ENCODE results near the gene NRSN1. TPM values are rescaled to one million over a fixed set of nuclear protein-coding genes. Genes with fewer than 3 reads are reported as not detected.

Gene NRSN1
- total RNA-seq, 1 experiment from 2014 or later = not detected

DNA sequence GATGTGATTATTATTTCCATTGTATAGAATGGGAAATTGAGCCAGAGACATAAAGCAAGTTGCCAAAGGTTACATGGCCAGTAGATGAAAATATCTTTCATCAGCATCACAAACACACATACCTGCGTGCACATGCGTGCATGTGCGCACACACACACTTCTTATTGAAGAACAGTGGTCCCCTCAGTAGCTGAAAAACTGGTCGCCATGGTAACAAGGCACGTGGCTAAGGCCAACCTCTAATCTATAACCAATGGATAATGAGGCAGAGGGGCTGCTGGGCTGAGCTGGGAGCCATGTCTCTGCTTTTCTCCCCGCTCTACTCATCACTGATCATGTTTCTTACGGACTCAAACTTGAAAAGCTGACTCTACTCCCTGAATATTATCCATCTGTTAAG, 60.3 kb downstream of the NRSN1 start:
- no peak overlapping the region for H4K5ac ChIP-seq (ENCODE audit: insufficient read length, low read depth, low read length)

More for the DNA sequence above, 60.3 kb downstream of the NRSN1 start:
- H3K79me1 ChIP-seq (ENCODE audit: insufficient read depth, low read depth, low read length, poor library complexity, severe bottlenecking) = no peaks in the 10 kb centered on the region
- H3K79me2 ChIP-seq (ENCODE audit: insufficient read depth, low read length) = no peaks in the 10 kb centered on the region
- H2AK5ac ChIP-seq (ENCODE audit: insufficient read length, low read length) = no peak overlapping the region
- H3K4me1 Mint-ChIP-seq = peaks cover 0 to 3% of the 10 kb centered on the region in 2 experiments; a peak in 2 of 4 replicates
- H3T11ph ChIP-seq (ENCODE audit: low read length) = no peak overlapping the region
- H3K9me3 ChIP-seq (ENCODE audit: control insufficient read depth, low read depth, low read length) = no peaks in the 10 kb centered on the region
- no peak overlapping the region for H3K27ac Mint-ChIP-seq
- no peak overlapping the region for H3K4ac ChIP-seq (ENCODE audit: low read depth, low read length)
- H3K4me3 Mint-ChIP-seq = no peak overlapping the region
- no peak overlapping the region for H3K23ac ChIP-seq (ENCODE audit: insufficient read length, low read depth, low read length)
- no peaks in the 10 kb centered on the region for H3K27me3 ChIP-seq (ENCODE audit: insufficient read depth, low read length)
- no peak overlapping the region for H2BK15ac ChIP-seq (ENCODE audit: low read depth, low read length)
- no peak overlapping the region for H3K18ac ChIP-seq (ENCODE audit: insufficient read length, low read depth, low read length)
- H3K36me3 Mint-ChIP-seq (ENCODE audit: insufficient read depth in 1 of 3, low read depth in 3 of 3) = peaks cover 0 to 7% (median 4%) of the 10 kb centered on the region in 3 experiments; a peak in 3 of 7 replicates
- H3K4me1 ChIP-seq (ENCODE audit: insufficient read depth, low read length) = no peaks in the 10 kb centered on the region
- H2BK20ac ChIP-seq (ENCODE audit: low read depth, low read length, poor library complexity, severe bottlenecking) = no peak overlapping the region
- H2BK12ac ChIP-seq (ENCODE audit: insufficient read length, low read depth, low read length) = no peak overlapping the region
- peaks cover 3 to 10% of the 10 kb centered on the region in 2 experiments; a peak in 3 of 5 replicates for H3K9me3 Mint-ChIP-seq
- no peak for TF ChIP-seq CTCF (conservative IDR thresholded peaks at IDR 0.05)
- no peaks in the 10 kb centered on the region for H3K27me3 Mint-ChIP-seq (ENCODE audit: low read depth)
- H3K9ac ChIP-seq (ENCODE audit: extremely low read depth, insufficient read length, low read length) = no peak overlapping the region
- H4K8ac ChIP-seq (replicated peaks; ENCODE audit: insufficient read length, low read depth, low read length) = no peak overlapping the region
- H3K23me2 ChIP-seq (ENCODE audit: insufficient read length, low read depth, low read length, poor library complexity, severe bottlenecking) = no peaks in the 10 kb centered on the region
- no peaks in the 10 kb centered on the region for H4K20me1 ChIP-seq (ENCODE audit: control insufficient read depth, insufficient read depth, insufficient read length)
- H2BK120ac ChIP-seq (ENCODE audit: low read depth, low read length, poor library complexity, severe bottlenecking) = no peak overlapping the region
- no peak overlapping the region for H3K27ac ChIP-seq (ENCODE audit: insufficient read length, low read depth, low read length)
- H3K56ac ChIP-seq (ENCODE audit: insufficient read length, low read depth, low read length) = no peak overlapping the region
- no peak overlapping the region for H3K4me2 ChIP-seq (ENCODE audit: insufficient read depth, insufficient read length, low read length)
- no peak overlapping the region for H4K91ac ChIP-seq (ENCODE audit: insufficient read length, low read depth, low read length)
- H2AFZ ChIP-seq (ENCODE audit: low read length) = no peak overlapping the region
- H3K14ac ChIP-seq (ENCODE audit: insufficient read depth, low read length) = no peak overlapping the region
- no peak overlapping the region for H2BK5ac ChIP-seq (ENCODE audit: insufficient read length, low read length)
- DNase-seq = no peak
- no CpG with 5 or more reads among the region's 7 CpGs for WGBS (ENCODE audit: extremely low coverage, insufficient read length, low lambda C conversion rate)
